Activated CD4-positive, alpha-beta T cell treated with anti-CD3 and anti-CD28 coated beads, Interleukin-10, Interleukin-2, amounts not matched to agents 100 ng/mL and 50 ng/mL, durations not matched to agents 16 hours and 8 hours (primary cell): ENCODE measurements around the gene WWC1.

Experiments
- DNase-seq: peaks from one replicate; pipeline ENCODE4 v3.0.0-alpha.2; 2020

WWC1 gene

DNA sequence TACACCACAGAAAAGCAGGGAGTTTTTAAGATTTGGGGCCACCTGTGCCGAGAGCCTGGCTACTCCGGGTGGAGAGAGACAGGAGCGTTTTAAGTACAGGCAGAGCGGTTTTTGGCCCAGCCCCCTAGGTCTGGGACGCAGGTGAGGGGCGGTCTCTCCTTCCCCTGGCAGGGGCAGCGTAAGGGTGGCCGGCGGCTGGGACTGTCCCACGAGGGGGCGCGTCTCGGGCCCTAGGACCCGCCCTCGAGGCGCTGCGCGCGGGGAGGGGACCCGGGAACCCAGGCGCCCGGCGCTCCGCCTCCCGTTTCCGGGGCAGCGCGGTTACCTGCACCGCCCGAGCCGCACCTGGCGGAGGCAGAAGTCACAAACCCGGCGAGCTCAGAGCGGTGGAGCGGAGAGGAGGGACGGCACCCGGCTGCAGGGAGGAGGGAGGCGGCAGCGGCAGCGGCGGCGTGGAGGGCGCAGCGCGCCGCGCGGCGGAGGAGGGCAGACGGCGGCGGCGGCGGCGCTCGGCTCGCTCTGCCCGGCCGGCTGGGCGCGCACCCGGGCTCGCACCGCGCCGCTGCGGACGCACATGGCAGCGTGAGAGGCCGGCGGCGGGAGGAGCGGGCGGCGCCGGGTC lies at the start of gene WWC1:
WWC1 (plus strand) TSS at position 304 of the 622 bp plus-strand sequence. CDS start 508 bp downstream, outside the sequence.
- peak; percentile 26 for DNase-seq

DNA sequence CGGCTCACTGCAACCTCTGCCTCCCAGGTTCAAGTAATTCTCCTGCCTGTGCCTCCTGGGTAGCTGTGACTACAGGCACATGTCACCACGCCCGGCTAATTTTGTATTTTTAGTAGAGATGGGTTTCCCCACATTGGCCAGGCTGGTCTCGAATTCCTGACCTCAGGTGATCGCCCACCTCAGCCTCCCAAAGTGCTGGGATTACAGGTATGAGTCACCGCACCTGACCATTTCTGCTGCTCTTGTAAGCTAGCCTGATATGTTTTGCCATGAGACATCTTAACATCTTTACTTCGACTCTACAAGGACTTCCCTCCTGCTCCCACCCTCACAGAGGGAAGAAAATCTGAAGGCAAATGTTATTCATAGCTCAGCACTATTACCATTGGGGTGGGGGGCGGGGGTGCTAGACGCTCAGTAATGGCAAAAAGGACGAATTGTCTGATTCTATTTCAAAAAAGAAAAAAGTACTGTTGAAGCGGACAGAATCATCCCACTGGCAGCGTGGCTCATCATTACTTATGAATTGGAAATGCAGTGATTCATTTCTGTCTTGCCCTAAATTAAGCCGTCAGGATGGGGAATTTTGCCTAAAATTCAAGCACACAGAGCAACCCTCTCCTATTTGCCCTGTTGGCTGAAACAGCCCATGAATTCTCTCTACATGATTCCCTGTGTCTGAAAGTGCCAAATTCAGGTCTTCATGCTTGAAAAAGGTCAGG lies 46.4 kb upstream of the WWC1 start:
- DNase-seq = no peak

DNA sequence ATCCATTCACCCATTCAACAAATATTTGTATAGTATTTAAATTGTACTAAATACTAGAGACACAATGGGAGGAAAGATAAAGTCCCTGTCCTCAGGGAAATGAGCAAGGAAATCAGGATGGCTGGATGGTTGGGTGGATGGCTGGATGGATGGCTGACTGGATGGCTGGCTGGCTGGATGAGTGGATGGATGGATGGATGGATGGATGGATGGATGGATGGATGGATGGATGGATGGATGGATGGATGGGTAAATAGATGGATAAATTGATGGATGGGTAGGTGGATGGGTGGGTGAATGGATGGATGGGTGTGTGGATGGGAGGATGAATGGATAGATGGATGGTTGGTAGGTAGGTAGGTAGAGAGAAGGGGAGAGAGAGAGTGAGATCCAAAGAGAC lies 41.5 kb upstream of the WWC1 start:
- DNase-seq = no peak

DNA sequence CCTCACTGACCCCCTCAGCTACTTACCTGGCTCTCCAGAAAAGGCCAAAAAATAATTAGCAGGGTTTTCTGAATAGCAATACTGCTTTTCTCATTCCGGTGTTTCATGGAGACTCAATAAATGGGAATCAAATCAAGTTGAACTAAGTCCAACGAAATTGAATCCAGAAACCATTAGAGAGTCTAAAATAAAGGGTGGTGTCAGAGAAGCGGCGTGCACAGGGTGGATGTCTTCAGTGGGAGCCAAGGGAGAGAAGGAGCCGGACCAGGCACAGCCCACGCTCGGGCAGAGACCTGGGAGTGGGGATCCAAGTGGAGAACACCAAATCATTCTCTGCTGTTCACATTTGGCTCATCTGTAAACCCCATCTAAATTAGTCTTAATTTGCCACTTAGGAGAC lies 40.2 kb upstream of the WWC1 start:
- no peak for DNase-seq

DNA sequence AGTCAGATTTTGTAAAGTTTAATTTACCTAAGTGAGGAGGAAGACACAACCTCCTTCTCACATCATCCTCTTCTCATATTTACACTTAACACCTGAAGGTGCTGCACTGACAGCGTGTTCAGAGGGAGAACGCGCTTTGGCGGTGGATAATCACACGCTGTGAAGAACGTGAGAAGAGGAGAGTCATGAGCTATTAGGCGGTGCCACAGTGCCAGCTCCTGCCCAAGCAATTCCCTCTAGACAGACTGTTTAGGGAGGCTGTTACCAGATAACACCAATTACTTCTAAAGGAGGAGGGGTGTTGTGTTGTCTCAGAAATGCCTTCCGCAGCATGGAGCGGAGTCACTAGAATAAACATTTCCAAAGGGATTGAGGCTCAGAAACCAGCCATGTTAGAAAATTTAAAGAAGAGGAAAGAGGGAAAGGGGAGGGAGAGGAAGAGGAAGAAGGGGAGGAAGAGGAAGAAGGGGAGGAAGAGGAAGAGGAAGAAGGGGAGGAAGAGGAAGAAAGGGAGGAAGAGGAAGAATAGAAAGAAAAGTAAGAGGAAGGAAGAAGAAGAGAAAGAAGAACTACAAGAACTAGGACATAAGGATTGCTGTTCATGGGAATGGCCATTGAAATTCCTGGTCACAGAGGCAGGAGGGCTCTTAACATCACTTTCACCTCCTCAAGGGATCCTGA lies 37.3 kb upstream of the WWC1 start:
- DNase-seq = no peak

DNA sequence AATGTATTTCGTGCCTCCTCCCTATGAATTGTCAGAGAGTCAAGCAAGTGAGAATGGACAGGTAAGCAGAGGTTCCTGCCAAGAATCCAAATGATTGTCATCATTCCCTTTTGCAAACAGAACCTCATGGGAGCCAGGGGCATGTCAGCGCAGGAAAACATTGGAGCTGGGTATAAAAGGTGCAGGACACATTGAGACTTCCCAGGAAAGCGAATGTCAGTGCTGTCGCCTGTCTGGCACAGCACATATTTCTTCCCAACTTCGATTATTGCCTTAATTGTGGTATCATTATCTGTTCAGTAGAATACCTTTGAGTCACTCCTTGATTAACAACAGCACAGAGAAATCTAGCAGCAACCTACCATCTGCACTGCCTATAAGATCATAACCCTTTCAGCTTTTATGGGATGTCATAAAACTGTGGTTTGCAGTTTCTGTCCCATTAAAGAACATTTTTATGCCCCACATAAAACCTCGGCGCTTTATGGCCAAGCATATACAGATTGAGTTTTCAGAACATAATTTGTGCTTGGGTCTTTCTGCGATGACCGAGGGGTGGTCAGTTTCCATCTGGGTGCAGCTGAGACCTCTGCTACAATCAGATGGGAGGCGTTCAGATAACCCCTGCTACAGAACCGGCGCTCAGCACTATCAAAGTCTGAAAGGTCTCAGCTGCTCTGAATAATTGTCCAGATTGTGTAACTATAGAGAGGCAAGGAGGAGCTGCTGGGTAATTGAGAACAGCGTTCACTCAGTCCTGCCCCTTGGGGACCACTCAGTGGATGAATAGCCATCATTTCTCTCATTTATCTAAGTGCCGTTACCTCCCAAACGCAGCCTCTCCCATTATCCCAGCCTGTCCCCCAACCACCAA lies 30.9 kb upstream of the WWC1 start:
- DNase-seq = no peak

DNA sequence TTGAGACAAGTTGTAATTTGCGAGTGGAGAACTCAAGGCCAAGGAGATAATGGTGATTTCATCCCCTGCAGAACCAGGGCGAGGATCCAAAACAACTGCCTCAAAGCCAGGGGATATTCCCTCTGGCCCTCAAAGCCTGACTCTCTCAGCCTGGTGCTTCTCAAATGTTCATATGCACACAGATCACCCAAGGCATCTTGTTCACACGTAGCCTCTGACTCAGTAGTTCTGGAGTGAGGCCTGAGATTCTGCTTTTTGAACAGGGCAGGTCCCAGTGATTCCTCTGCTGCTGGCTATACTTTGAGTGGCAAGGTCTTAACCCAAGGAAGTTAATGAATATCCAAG lies 30.2 kb upstream of the WWC1 start:
- DNase-seq = no peak

DNA sequence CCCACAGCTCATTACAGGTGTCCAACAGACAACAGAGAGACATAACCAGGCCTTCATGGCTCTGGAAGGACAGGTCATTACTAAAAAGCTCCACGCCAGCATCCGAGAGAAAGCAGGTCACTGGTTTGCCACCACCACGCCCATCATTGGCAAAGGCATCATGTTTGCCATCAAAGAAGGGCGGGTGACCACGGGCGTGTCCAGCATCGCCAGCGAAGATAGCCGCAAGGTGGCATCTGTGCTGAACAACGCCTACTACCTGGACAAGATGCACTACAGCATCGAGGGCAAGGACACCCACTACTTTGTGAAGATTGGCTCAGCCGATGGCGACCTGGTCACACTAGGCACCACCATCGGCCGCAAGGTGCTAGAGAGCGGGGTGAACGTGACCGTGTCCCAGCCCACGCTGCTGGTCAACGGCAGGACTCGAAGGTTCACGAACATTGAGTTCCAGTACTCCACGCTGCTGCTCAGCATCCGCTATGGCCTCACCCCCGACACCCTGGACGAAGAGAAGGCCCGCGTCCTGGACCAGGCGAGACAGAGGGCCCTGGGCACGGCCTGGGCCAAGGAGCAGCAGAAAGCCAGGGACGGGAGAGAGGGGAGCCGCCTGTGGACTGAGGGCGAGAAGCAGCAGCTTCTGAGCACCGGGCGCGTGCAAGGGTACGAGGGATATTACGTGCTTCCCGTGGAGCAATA lies 29.3 kb upstream of the WWC1 start:
- DNase-seq = no peak

DNA sequence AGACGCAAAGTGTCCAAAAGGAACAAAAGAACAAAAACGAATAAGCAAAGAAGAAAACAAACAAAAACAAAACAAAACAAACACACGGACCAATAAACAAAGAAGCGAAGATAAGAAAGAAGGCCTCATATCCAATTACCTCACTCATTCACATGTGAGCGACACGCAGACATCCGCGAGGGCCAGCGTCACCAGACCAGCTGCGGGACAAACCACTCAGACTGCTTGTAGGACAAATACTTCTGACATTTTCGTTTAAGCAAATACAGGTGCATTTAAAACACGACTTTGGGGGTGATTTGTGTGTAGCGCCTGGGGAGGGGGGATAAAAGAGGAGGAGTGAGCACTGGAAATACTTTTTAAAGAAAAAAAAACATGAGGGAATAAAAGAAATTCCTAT lies 28.3 kb upstream of the WWC1 start:
- no peak for DNase-seq

DNA sequence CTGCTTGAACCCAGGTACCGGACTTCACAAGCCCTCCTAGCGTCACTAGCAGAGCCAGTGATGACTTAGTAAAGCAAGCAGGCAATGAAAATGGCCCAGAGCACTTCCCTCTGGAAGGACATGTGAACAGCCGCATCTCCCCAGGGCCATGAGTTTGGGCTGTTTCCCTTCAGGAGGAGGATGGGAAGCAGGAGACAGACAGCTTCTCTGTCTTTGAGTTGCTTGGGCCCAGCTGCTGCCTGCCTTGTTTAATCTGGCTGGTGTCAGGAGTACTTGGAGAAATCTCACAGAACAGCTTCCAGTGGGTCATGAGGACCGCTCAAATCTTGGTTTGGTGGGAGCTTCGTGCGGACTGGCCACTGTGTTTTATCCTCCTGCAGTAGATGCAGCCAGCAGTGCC lies 25.4 kb upstream of the WWC1 start:
- no peak for DNase-seq

DNA sequence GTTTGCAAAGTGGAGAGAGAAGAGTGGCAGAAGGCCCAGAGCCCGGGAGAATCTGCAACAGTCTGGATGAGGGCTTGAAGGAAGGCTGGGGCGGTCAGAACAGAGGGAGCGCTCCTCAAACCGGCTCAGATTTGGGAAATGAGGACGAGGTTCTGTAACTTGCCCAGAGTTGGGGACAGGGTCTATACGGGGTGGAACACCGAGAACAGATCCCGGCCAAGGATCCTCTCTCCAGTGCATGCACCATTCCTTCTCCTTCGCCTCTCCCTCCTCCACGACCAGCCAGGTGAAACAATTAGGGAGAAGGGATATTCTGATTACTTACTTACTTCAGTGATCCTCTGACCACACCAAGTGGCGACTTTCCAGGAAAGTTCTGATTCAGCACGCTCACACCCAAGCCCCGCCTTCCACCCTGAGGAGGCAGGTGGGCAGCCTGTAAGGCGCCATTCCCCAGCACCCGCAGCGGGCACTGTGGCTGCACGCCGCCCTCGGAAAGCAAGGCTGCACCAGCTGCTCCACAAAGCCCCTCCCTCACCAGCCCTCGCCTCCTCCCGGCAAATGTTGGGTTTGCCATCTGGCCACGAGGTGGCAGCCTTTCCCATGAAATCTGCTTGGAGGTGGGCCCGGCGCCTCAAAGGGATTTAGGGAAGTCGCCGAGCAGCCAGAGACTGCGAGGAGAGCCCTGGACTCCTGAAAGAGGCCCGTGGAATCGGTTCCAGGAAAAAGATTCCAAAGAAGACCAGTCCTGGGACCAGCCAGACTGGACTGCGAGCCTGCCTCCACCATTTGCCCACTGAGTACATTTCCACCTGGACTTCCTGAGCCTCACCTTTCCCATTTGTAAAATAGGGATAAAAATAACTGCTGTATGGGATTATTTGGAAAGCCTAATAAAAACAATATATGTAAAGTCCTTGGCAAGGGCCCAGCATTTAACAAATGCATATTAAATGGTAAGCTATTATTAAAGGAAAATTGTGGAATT lies 22.2 kb upstream of the WWC1 start:
- peak; percentile 79 for DNase-seq

DNA sequence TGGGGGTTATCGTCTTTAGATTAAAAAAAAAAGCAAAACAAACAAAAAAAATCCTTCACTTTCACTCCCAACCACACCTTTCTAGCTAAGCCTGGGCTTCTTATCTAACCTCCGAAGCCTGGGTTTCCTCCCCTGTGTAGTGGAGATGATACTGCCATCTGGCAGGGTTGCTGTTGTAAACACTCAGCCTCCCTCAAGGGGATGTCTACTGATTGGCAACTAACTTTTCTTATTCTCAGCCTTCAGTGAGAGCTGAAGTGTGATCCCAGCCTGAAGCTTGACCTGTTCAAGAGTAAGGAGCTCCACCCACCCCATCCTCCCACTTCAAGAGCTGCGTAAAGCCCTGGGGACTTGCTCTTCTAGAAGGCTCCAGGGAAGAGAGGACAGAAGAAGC lies 21.5 kb upstream of the WWC1 start:
- no peak for DNase-seq

DNA sequence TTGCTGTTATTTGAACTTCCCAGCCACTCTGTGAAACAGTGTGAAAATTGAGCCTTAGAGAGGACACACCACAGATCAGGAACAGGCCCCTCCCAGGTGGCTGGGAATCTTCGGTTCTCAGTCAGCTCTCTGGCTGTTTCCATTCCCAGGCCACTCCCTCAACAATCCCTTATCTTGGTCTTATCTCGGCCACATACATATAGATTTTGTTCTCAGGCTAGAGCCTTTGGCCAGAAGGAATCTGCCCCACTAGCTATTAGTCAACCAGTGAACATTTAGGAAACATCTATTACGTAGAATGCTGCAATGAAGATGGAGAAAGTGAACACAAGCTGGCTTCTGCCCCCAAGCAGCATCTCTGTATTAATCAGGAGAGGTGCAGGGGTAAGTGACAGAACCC lies 21.0 kb upstream of the WWC1 start:
- no peak for DNase-seq

DNA sequence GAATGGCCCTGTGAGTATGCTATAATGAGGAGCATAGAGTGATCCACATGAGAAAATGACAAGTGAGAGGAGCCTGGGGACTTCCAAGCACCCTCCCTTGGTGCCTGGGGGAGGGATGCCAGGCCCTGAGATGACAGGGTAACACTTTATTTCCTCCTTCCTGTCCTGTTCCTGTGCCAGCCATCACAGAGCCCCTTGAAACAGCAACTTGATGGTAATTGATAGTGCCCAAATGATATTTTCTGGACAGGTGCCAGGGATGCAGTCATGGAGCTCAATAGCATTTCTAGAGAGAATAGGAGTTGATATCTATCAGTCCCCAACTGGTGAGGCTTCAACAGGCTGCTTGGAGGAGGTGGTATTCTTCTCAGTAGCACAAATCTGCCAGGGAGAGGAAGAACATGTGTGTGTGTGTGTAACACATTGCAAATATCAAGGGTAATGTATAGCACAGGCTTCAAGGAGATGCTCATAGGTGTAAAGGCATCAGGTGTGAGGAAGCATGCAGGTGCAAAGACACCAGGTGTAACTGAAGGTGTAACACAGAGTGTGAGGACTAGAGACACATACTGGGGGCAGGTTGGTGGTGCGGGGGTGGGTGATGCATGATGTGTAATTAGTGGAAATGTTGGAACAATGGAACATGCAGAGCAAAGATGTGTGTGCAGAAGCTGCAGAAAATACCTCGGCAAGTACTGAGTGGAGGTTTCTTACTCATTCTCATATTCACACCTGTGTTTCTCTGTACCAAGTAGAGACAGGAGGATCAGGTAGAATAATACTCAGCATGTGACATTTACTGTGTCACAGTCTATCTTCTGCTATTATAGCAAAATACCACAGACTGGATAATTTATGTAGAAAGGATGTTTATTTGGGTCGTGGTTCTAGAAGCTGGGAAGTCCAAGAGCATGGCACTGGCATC lies 18.1 kb upstream of the WWC1 start:
- no peak for DNase-seq

DNA sequence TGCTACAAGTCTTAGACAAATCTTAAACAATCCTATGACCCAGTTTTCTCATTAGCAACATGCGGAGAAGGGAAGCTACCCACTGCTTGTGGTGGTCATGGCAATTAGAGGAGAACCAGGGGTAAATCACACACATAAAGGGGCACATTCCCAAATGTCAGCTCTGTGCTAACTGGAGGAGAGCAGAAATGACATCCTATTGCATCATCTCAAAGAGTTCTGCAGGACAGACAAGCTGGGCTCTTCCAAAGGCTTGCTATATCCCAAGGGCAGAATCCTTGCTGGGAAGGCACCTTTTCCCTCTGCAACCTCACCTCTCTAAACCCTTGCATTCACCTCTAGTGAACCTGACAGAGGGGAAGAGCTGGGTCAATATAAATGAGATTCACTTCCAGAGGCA lies 17.0 kb upstream of the WWC1 start:
- DNase-seq = no peak

DNA sequence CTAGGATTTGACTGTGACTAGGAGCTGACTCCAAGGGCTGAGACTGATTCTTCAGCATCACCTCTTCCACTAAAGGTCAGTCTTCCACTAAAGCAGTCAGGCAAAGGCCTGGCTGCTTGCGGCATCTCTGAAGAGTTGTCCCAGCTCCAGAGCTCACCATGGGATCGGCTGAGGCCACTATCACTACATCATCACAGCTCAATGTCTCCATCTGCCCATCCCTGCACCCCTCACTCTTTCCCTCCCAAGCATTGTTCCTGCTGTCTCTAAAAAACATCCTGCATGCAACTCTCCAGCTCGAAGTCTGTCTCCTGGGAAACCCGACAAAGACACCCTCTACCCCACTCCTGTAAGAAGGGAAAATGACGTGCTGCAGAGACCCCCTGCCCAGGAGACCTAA lies 15.5 kb upstream of the WWC1 start:
- no peak for DNase-seq

DNA sequence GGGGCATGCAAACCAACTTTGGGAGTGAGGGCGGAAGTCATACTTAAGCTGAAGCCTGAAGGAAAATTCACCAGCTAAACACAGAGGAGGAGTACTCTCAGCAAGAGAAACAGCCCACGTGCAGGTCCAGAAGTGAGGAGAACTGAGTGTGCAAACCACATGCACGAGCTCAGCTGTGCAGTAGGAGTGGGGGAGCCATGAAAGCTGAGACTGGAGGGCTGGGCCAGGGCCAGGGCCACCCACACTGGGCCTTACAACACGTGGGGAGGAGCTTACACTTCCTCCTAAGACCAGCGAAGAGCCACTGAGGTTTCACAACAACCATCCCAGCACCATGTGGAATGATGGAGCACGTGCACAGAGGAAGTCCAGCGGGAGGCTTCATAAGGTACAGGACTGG lies 9.3 kb upstream of the WWC1 start:
- no peak for DNase-seq

DNA sequence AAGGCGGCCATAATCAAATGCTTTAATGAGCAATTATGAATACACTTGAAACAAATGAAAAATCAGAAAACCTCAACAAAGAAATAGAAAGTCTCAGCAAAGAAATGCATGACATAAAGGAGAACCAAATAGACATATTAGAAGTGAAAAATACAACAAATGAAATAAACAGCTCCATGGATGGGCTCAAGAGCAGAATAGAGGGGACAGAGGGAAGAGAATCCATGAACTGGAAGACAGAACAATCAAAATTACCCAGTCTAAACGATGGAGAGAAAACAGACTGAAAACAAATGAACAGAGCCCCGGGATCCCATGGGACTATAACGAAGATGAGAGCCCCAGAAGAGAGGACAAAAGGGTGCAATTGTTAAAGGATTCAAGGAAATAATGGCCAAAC lies 6.6 kb upstream of the WWC1 start:
- no peak for DNase-seq

DNA sequence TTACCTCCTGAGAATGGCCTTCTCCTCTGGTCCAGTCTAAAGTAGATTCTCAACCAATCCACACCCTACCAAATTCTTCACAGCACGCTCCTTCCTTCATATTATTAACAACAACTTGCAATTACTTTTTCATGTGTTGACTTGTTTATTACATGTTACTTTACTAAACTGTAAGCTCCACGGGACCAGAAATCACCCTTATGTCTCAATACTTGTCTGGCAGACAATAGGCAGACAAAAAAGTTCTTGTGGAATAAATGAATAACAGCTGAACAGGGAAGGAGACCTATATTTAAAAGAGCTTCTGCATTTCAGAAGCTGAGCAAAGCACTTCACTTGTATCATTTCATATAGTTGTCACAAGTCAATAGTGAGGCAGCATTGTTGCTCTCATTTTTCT lies 5.7 kb upstream of the WWC1 start:
- DNase-seq = no peak

DNA sequence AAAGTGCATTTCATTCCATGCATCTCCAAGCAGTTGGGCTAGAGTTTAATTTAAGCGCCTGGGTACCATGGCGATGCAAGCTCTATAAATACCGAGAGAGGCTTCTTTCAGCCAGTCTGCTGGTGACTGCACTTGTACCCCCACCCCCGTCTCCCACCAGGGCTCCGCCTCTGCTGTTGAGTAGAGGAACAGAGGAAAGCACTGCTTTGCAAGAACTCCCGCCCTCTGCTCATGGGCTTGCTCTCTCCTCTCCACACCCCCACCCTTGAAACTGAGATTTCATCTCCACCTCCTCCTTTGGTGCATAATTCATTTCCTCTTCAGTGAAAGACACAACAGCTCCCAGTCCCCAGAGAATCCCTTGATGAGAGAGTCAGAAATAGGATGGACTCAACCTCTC lies 5.1 kb upstream of the WWC1 start:
- no peak for DNase-seq
